ENCODE data around the gene TMEM150B.

The TMEM150B gene

GRCh38 chr19:55369653-55370304 lies 44.6 kb upstream of the TMEM150B start:
- H3K4me3 ChIP-seq (ENCODE audit: low read depth, low read length), result peak overlapping the region; percentile 64
- in situ Hi-C loops (cut with HindIII; ENCODE audit: low sequenced_read_pairs), result no loop called here
- no peak for TF ChIP-seq CTCF (IDR thresholded peaks at IDR 0.05; ENCODE audit: low read depth, low read length)
- DNase-seq (ENCODE audit: low read depth, low spot score), result peak; percentile 66

DNA sequence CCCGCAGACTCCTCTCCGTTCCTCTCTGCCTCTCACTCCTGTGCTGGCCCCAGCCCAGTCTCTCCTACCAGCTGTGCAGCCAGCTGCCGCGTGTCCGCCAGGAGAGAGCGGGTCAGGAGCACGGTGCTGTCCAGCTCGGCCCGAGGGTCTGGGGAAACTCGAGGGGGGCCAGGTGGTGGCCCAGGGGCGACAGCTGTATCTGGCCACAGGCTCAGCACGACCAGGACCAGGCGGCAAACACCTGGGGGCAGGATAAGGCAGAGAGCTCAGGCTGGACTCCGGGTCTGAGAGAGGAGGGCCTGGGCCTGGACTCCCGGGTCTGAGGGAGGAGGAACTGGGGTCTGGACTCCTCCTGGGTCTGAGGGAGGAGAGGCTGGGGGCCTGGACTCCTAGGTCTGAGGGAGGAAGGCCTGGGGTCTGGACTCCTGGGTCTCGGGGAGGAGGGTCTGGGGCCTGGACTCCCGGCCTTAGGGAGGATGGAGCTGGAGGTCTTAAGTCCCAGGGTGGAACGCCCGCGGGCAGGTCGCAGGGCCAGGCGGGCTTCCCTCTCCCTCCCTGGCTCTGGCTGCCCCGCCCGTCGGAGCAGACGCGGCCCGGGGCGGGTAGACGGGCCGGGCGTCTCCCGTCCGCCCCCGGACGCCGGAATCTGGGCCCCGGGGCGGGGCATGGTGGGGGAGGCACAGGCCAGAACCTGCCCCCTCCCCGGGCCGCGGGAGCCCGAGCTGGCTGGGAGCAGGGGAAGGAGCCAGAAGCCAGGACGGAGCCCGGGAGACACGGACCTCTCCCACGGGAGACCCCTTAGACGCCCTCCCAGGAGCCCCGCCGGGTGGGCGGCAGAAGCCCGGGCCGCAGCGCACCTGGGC lies 43.8 kb upstream of the TMEM150B start:
- DNase-seq (ENCODE audit: low read depth, low spot score), result peak; percentile 52
- no peak for TF ChIP-seq CTCF (IDR thresholded peaks at IDR 0.05; ENCODE audit: low read depth, low read length)
- in situ Hi-C loops (cut with HindIII; ENCODE audit: low sequenced_read_pairs), result no loop called here
- peak overlapping the region; percentile 64 for H3K4me3 ChIP-seq (ENCODE audit: low read depth, low read length)

DNA sequence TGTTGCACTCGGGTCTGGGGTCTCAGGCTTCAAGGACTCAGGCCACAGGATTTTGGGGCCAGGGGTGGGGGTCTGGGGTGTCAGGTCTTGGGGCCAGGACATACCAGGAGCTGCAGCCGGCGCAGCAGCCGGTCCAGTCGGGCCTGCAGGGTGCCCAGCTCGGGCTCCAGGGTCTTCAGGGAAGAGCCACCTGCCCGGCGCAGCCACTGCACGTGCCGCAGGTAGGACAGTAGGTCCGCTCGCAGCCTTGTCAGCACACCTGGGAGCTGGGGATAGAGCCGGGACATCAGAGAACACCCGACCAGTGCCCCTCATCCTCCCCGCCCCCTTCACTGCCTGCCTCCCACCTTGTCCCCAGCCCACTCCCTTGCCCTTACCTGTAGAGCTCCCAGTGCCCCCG lies 43.0 kb upstream of the TMEM150B start:
- TF ChIP-seq CTCF (IDR thresholded peaks at IDR 0.05; ENCODE audit: low read depth, low read length), result no peak
- in situ Hi-C loops (cut with HindIII; ENCODE audit: low sequenced_read_pairs), result no loop called here
- H3K4me3 ChIP-seq (ENCODE audit: low read depth, low read length), result no peak overlapping the region

DNA sequence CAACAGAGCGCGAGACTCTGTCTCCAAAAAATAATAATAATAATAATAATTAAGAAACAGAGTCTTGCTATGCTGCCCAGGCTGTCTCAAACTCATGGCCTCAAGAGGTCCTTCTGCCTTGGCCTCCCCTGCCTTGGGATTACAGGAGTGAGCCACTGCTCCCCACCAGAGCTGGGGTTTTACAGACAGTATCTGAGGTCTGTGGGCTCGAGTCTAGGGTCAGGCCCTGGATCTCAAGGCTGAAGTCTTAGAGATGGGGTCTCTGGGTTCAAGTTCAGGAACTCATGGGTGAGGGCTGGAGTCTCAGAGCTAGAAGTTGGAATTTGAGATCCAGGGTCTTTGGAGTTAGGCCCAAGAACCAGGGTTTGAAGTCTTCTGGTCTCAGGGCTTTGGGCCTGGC lies 41.6 kb upstream of the TMEM150B start:
- in situ Hi-C loops (cut with HindIII; ENCODE audit: low sequenced_read_pairs), result no loop called here
- TF ChIP-seq CTCF (IDR thresholded peaks at IDR 0.05; ENCODE audit: low read depth, low read length), result no peak

More for the DNA sequence above, 43.0 kb upstream of the TMEM150B start:
- DNase-seq (ENCODE audit: low read depth, low spot score), result no peak

DNA sequence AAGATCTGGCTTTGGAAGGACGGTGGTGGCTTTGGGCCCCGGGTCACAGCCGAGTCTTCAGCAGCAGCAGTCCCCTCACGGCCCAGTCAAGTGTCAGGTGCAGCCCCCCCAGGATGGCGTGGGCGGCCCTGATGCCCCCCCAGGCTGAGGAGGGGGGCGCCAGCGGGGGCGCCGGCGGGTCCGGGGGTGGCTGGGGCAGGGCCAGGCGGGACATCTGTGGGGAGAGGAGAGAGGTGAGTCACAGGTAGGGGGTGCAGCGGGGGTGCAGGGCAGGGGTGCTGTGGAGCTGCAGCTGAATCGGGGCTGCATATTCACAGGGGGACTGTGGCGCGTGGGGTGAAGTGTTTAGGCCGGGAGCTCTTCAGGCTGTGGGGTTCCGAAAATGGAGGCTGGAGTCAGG lies 40.8 kb upstream of the TMEM150B start:
- no peak overlapping the region for H3K4me3 ChIP-seq (ENCODE audit: low read depth, low read length)
- in situ Hi-C loops (cut with HindIII; ENCODE audit: low sequenced_read_pairs), result no loop called here
- DNase-seq (ENCODE audit: low read depth, low spot score), result no peak
- no peak for TF ChIP-seq CTCF (IDR thresholded peaks at IDR 0.05; ENCODE audit: low read depth, low read length)

More for the DNA sequence above, 41.6 kb upstream of the TMEM150B start:
- no peak for DNase-seq (ENCODE audit: low read depth, low spot score)
- no peak overlapping the region for H3K4me3 ChIP-seq (ENCODE audit: low read depth, low read length)

DNA sequence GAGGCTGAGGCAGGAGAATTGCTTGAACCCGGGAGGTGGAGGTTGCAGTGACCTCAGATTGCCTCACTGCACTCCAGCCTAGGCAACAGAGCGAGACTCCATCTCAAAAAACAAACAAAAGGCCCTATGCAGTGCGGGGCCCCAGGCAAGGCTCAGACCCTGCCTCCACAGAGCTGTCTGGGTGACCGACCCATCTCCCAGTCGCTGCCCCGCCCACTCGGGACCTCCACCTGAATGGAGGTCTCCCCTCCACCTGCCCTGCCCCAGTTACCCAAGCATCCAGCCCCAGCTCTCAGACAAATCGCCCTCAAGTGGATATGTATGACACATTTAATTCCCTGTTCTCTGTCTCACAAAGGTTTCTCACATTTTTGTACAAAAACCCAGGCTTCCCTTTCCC lies 40.1 kb upstream of the TMEM150B start:
- TF ChIP-seq CTCF (IDR thresholded peaks at IDR 0.05; ENCODE audit: low read depth, low read length), result no peak
- DNase-seq (ENCODE audit: low read depth, low spot score), result no peak
- in situ Hi-C loops (cut with HindIII; ENCODE audit: low sequenced_read_pairs), result no loop called here
- no peak overlapping the region for H3K4me3 ChIP-seq (ENCODE audit: low read depth, low read length)

Data from astrocyte of the spinal cord (primary cell).